Kidney (tissue), 14 donors: ENCODE measurements around the gene PARL. TPM values are rescaled to one million over a fixed set of nuclear protein-coding genes. Genes with fewer than 3 reads are reported as not detected.

Experiments
- DNase-seq, 5 donors: peaks; one replicate each; pipeline ENCODE4 v3.0.0-alpha.2; 2013 to 2020
- FAIRE-seq: peaks from 2 replicates; lab custom pipeline; 2012; peaks lifted over from hg19 to GRCh38; lab: Jason Lieb, UNC
- H3K27ac ChIP-seq, 2 donors: one replicate each; pipeline ENCODE4 v1.7.0; 2013; ENCODE audit warnings: low read depth in 2 of 2, low read length in 2 of 2, inconsistent platforms in 1 of 2
- H3K27me3 ChIP-seq: one replicate; pipeline ENCODE4 v1.7.1; 2013; ENCODE audit warnings: low read length, inconsistent platforms; ENCODE audit not compliant: control insufficient read depth, insufficient read depth
- H3K36me3 ChIP-seq, 3 donors: one replicate each; pipeline versions ENCODE4 v1.7.0 to v1.7.1; 2013; ENCODE audit warnings: low read length in 3 of 3, control low read depth in 1 of 3, inconsistent platforms in 1 of 3; ENCODE audit not compliant: insufficient read depth in 3 of 3, control insufficient read depth in 2 of 3
- H3K4me1 ChIP-seq, 3 donors: one replicate each; pipeline versions ENCODE4 v1.7.0 to v1.7.1; 2013; ENCODE audit warnings: low read length in 3 of 3, inconsistent platforms in 1 of 3, low read depth in 1 of 3; ENCODE audit not compliant: control insufficient read depth in 2 of 3, insufficient read depth in 2 of 3
- H3K4me3 ChIP-seq, 3 donors: one replicate each; pipeline versions ENCODE4 v1.7.0 to v1.8.1; 2013; ENCODE audit warnings: low read length in 3 of 3, control low read depth in 1 of 3, inconsistent platforms in 1 of 3
- H3K9ac ChIP-seq, 3 donors: one replicate each; pipeline versions ENCODE4 v1.7.0 to v1.7.1; 2013; ENCODE audit warnings: low read length in 3 of 3, control low read depth in 1 of 3, inconsistent platforms in 1 of 3
- H3K9me3 ChIP-seq, 3 donors: one replicate each; pipeline versions ENCODE4 v1.7.0 to v1.7.1; 2013; ENCODE audit warnings: low read length in 3 of 3, control low read depth in 1 of 3, inconsistent platforms in 1 of 3; ENCODE audit not compliant: control insufficient read depth in 2 of 3, insufficient read depth in 1 of 3
- intact Hi-C: fragments of 100-400 bp; cut with DNase I; formaldehyde crosslinking; loops from one replicate; pipeline ENCODE4 v1.11.1; 2022
- polyA plus RNA-seq: library from polyadenylated mRNA; stranded (reverse); fragments of 350-450 nt; fragmentation: Illumina TruSeq; extraction: RNeasy Lipid Tissue Mini Kit (QIAGEN cat#74804); gene quantifications from one replicate; pipeline ENCODE4 v1.2.3, GENCODE V29; 2014; ENCODE audit warnings: low read depth, low replicate concordance; ENCODE audit not compliant: insufficient read depth
- total RNA-seq: library from RNA; stranded (reverse); fragmentation: NEBNext Ultra II Directional; extraction: Animal tissue kit (Norgen Biotek cat#: 25700); gene quantifications from one replicate; pipeline ENCODE4 v1.2.1, GENCODE V29; 2021
- TF ChIP-seq, protein P1 (sequence below): IDR thresholded peaks from 3 replicates; pipeline ENCODE4 v1.5.1; 2012; ENCODE audit warnings: mild to moderate bottlenecking, moderate library complexity, borderline replicate concordance; ENCODE audit not compliant: insufficient read depth; ENCODE audit errors: extremely low read depth
- donor health status: control.
- donor health status: control.
- donor health status: control.
- donor health status: control.
- donor health status: control.
- donor health status: DM: yes; HTN: yes; CAD: no.
- donor health status: Normal renal cell carcinoma (clear cell type).

PARL gene
- total and polyA plus RNA-seq, 2 donors from 2014 or later = 70.2 to 88.8 TPM

DNA sequence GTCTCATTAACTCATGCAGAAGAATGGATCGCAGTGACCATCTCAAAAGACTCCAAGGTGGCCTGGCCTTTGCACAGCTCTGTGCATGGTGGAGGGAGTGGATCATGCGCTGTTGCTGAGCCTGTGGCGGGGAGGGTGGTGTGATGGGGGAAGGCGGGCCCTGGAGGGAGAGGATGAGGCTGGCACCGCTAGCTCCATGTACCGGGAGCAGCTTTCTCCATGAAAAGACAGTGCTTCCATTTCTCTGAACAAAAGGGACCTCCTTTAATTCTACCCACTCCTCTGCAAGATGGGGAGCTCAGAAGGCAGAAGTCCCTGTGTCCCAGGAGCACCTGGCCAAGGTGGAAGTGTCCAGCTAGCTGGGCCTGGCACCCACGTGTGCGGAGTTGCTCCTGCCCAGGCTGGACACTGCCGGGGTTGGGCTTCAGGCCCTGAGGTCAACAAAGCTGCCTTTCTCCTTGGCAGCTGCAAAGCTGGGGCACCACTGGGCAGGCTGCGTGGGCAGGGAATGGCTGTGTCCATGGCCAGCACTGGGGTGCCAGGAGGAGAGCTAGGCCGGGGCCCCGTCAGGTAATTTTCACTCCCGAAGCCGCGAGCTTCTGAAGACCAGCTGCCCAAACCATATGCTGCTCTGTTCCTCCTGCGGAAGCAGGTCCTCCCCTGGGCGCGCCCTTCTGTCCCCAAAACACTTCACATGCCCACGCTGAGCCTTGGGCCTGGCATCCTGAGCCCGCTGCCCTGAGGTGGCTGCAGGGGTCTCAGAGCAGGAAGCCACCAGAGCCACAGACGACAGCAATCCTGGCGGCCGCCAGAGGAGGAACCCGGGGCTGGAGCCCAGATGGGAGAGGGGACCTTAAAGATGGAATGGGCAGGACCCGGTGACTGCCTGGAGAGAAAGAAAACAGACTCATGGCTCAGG lies 65.7 kb downstream of the PARL start:
- Histone ChIP-seq H3K27me3 (no peaks in the 10 kb centered on the region), H3K36me3 (no peaks in the 10 kb centered on the region), H3K4me1 (no peaks in the 10 kb centered on the region), H3K4me3 (no peak overlapping the region), H3K9me3 (no peaks in the 10 kb centered on the region), H3K9ac (no peak overlapping the region), H3K27ac (no peak overlapping the region)
- no peak for FAIRE-seq
- TF ChIP-seq, protein P1, sequence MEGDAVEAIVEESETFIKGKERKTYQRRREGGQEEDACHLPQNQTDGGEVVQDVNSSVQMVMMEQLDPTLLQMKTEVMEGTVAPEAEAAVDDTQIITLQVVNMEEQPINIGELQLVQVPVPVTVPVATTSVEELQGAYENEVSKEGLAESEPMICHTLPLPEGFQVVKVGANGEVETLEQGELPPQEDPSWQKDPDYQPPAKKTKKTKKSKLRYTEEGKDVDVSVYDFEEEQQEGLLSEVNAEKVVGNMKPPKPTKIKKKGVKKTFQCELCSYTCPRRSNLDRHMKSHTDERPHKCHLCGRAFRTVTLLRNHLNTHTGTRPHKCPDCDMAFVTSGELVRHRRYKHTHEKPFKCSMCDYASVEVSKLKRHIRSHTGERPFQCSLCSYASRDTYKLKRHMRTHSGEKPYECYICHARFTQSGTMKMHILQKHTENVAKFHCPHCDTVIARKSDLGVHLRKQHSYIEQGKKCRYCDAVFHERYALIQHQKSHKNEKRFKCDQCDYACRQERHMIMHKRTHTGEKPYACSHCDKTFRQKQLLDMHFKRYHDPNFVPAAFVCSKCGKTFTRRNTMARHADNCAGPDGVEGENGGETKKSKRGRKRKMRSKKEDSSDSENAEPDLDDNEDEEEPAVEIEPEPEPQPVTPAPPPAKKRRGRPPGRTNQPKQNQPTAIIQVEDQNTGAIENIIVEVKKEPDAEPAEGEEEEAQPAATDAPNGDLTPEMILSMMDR = no peak
- no peak for DNase-seq
- intact Hi-C loops = no loop called here

DNA sequence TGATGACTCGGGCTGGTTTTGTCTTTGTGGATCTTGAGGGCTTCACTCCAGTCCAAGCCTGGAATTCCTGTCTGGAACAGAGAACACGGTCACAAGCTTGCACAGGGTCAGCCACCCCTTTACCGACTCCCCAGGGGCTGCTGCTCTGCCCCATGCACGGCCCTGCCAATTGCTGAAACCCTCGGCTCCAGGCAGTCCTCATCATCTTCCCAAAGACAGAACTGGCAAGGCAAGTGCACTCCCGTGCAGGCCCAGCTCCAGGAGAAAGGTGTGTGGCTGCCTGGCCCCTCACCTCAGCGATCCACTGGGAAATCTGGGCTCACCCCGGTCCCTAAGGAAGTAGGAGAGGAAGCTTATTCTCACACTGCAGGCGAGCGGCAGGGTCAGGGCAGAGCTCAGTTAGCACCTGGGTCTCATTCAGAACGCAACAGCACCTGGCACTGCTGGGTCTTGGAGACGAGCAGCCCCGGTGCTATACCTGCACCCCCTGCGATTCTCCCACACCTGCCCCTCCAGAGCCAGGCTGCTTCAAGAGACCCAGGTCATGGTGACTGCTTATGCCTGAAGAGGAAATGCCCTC lies 66.5 kb downstream of the PARL start:
- intact Hi-C loops = no loop called here
- no peaks in the 10 kb centered on the region for H3K27me3 ChIP-seq
- no peak for FAIRE-seq

DNA sequence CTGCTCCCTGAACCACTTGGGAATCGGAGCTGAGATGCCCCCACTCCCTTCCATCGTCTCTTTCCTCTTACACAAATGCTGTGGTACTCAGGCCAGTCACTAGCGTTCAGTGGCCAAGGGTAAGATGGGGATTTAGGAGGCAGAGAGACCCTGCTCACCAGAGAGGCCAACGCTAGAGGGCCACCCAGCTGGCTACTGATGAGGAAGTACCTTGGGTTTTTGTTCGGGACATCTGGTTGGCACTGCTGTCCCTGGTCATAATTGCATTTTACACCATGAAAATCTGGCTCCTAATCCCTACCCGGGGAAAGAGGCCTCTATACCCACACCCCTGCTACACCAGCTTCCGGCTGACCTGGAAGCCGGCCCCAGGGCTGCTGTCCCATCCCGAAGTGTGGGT lies 67.0 kb downstream of the PARL start:
- intact Hi-C loops = no loop called here
- no peak for FAIRE-seq
- H3K9ac ChIP-seq = no peak overlapping the region

More for the DNA sequence above, 66.5 kb downstream of the PARL start:
- DNase-seq = no peak
- no peak overlapping the region for H3K27ac ChIP-seq
- TF ChIP-seq, protein P1 = no peak
- H3K4me3 ChIP-seq = no peak overlapping the region
- no peak overlapping the region for H3K9ac ChIP-seq
- H3K36me3 ChIP-seq = no peaks in the 10 kb centered on the region
- H3K4me1 ChIP-seq = no peaks in the 10 kb centered on the region
- H3K9me3 ChIP-seq = no peaks in the 10 kb centered on the region

More for the DNA sequence above, 67.0 kb downstream of the PARL start:
- Histone ChIP-seq H3K27me3 (no peaks in the 10 kb centered on the region), H3K4me1 (no peaks in the 10 kb centered on the region), H3K9me3 (no peaks in the 10 kb centered on the region), H3K4me3 (no peak overlapping the region), H3K36me3 (no peaks in the 10 kb centered on the region), H3K27ac (no peak overlapping the region)
- DNase-seq = no peak
- TF ChIP-seq, protein P1 = no peak
